Suprapubic skin (tissue), 4 donors: ENCODE data around the gene MFN2. TPM values are rescaled to one million over a fixed set of nuclear protein-coding genes. Genes with fewer than 3 reads are reported as not detected.
"Not testable (repeated sequence)": the region's sequence is repeated elsewhere in the genome, so short reads cannot be mapped to it uniquely, and the experiment has no call there.

Experiments
- DNase-seq, 2 donors: peaks; one replicate each; pipeline ENCODE4 v3.0.0-alpha.2; 2019; ENCODE audit warnings: low spot score in 2 of 2
- H3K27ac ChIP-seq: fragments of 200-600 bp; sonication (generic); one replicate; pipeline ENCODE4 v1.5.1; 2019
- H3K27me3 ChIP-seq: fragments of 200-600 bp; sonication (generic); one replicate; pipeline ENCODE4 v1.5.1; 2019
- H3K36me3 ChIP-seq: fragments of 200-600 bp; sonication (generic); one replicate; pipeline ENCODE4 v1.5.1; 2019
- H3K4me1 ChIP-seq: fragments of 200-600 bp; sonication (generic); one replicate; pipeline ENCODE4 v1.5.1; 2019
- H3K4me3 ChIP-seq: fragments of 200-600 bp; sonication (generic); one replicate; pipeline ENCODE4 v1.5.1; 2019; ENCODE audit warnings: mild to moderate bottlenecking
- H3K9me3 ChIP-seq: fragments of 200-600 bp; sonication (generic); one replicate; pipeline ENCODE4 v1.5.1; 2019
- CTCF ChIP-seq, 2 donors: fragments of 200-600 bp in 1 of 2; fragments of 450-650 bp in 1 of 2; sonication (generic) in 1 of 2; IDR thresholded peaks; one replicate each; pipeline ENCODE4 v1.5.1; 2016 to 2019; ENCODE audit warnings: antibody characterized with exemption in 2 of 2, mild to moderate bottlenecking in 1 of 2, moderate library complexity in 1 of 2
- EP300 ChIP-seq: sonication (generic); formaldehyde crosslinking; IDR thresholded peaks from one replicate; pipeline ENCODE4 v1.6.1; 2017; ENCODE audit warnings: antibody characterized with exemption
- POLR2A ChIP-seq, 2 donors: fragments of 450-650 bp; IDR thresholded peaks; one replicate each; pipeline ENCODE4 v1.6.1; 2017; ENCODE audit warnings: antibody characterized with exemption in 2 of 2, mild to moderate bottlenecking in 2 of 2, moderate library complexity in 2 of 2
- POLR2AphosphoS5 ChIP-seq, 3 donors: sonication (generic); formaldehyde crosslinking; IDR thresholded peaks; one replicate each; pipeline ENCODE4 v1.6.1; 2017; ENCODE audit warnings: antibody characterized with exemption in 3 of 3
- WGBS: methylation state at CpG from one replicate; pipeline ENCODE4 v1.1.5; 2018; 5-methylcytosine and 5-hydroxymethylcytosine counted together
- total RNA-seq, 4 donors: library from RNA; depleted of rRNA; stranded (reverse); fragments of >200 nt; gene quantifications; one replicate each; pipeline ENCODE4 v1.1.0, GENCODE V29; 2016

Gene MFN2
- total RNA-seq, 4 donors from 2014 or later = 106 to 146 (median 124) TPM

GRCh38 chr1:11938722-11939526, 41.3 kb upstream of the MFN2 start:
- Histone ChIP-seq H3K27ac (no peak overlapping the region), H3K9me3 (no peaks in the 10 kb centered on the region), H3K36me3 (peaks cover 5% of the 10 kb centered on the region), H3K27me3 (no peaks in the 10 kb centered on the region), H3K4me3 (no peak overlapping the region), H3K4me1 (peaks cover 27% of the 10 kb centered on the region)
- TF ChIP-seq CTCF (IDR thresholded peaks at IDR 0.05) (no peak), POLR2AphosphoS5 (IDR thresholded peaks at IDR 0.05) (no peak), POLR2A (IDR thresholded peaks at IDR 0.05) (no peak), EP300 (no peak)
- DNase-seq = no peak
- 60% methylated on average over 10 of the region's 15 CpGs for WGBS

- not testable (repeated sequence) for DNase-seq, H3K27me3 ChIP-seq, H3K9me3 ChIP-seq, H3K4me3 ChIP-seq, H3K27ac ChIP-seq, H3K36me3 ChIP-seq
- 93% methylated on average over 7 of the region's 7 CpGs for WGBS
- H3K4me1 ChIP-seq = peaks cover 22% of the 10 kb centered on the region
Observed at GRCh38 chr1:11939794-11940193, 40.5 kb upstream of the MFN2 start.

- Histone ChIP-seq H3K27ac (no peak overlapping the region), H3K4me1 (peaks cover 16% of the 10 kb centered on the region), H3K27me3 (no peaks in the 10 kb centered on the region), H3K9me3 (no peaks in the 10 kb centered on the region), H3K4me3 (no peak overlapping the region), H3K36me3 (peaks cover 5% of the 10 kb centered on the region)
- DNase-seq = no peak
- WGBS = 63% methylated on average over 9 of the region's 9 CpGs
- TF ChIP-seq EP300 = no peak
- TF ChIP-seq POLR2AphosphoS5 (IDR thresholded peaks at IDR 0.05) = no peak
Observed at GRCh38 chr1:11940260-11940921, 39.9 kb upstream of the MFN2 start.

- Histone ChIP-seq H3K4me3 (no peak overlapping the region), H3K36me3 (peaks cover 5% of the 10 kb centered on the region), H3K27ac (no peak overlapping the region), H3K9me3 (no peaks in the 10 kb centered on the region), H3K4me1 (peaks cover 12% of the 10 kb centered on the region), H3K27me3 (no peaks in the 10 kb centered on the region)
- TF ChIP-seq EP300 = no peak
- no peak for TF ChIP-seq POLR2AphosphoS5 (IDR thresholded peaks at IDR 0.05)
- no peak for TF ChIP-seq CTCF (IDR thresholded peaks at IDR 0.05)
- no peak for TF ChIP-seq POLR2A (IDR thresholded peaks at IDR 0.05)
- DNase-seq = no peak
- WGBS = 80% methylated on average over 4 of the region's 4 CpGs
Observed at GRCh38 chr1:11942280-11942679, 38.0 kb upstream of the MFN2 start.

- Histone ChIP-seq H3K9me3 (no peaks in the 10 kb centered on the region), H3K27ac (no peak overlapping the region)
- WGBS = 91% methylated on average over 3 of the region's 4 CpGs
Observed at GRCh38 chr1:11943619-11944018, 36.6 kb upstream of the MFN2 start.

More at GRCh38 chr1:11943619-11944018, 36.6 kb upstream of the MFN2 start:
- Histone ChIP-seq H3K4me3 (no peak overlapping the region), H3K4me1 (peaks cover 9% of the 10 kb centered on the region), H3K36me3 (peaks cover 5% of the 10 kb centered on the region), H3K27me3 (no peaks in the 10 kb centered on the region)
- DNase-seq = no peak
- no peak for TF ChIP-seq CTCF (IDR thresholded peaks at IDR 0.05)
- TF ChIP-seq EP300 = no peak
- TF ChIP-seq POLR2AphosphoS5 (IDR thresholded peaks at IDR 0.05) = no peak
- no peak for TF ChIP-seq POLR2A (IDR thresholded peaks at IDR 0.05)
